Transverse colon (tissue), 4 donors: Measurements from ENCODE around the gene DOCK2.

Source experiments
- CTCF ChIP-seq, 5 experiments: fragments of 200-600 bp in 3 of 5; fragments of 450-650 bp in 2 of 5; sonication (generic) in 3 of 5; IDR thresholded peaks; 1 replicate in 2 of 5; 2 replicates in 3 of 5; pipeline ENCODE4 v1.5.1; 2016 to 2017; ENCODE audit warnings: antibody characterized with exemption in 5 of 5, inconsistent platforms in 3 of 5, mild to moderate bottlenecking in 2 of 5, moderate library complexity in 1 of 5
- POLR2A ChIP-seq: fragments of 450-650 bp; IDR thresholded peaks from one replicate; pipeline ENCODE4 v1.6.1; 2016; ENCODE audit warnings: antibody characterized with exemption, mild to moderate bottlenecking, moderate library complexity
- POLR2AphosphoS5 ChIP-seq, 3 donors: sonication (generic); formaldehyde crosslinking; IDR thresholded peaks; one replicate each; pipeline ENCODE4 v1.6.1; 2016; ENCODE audit warnings: antibody characterized with exemption in 3 of 3

GRCh38 chr5:170117736-170118135, 480.7 kb downstream of the DOCK2 start:
- TF ChIP-seq CTCF (IDR thresholded peaks at IDR 0.05) (no peak), POLR2A (no peak), POLR2AphosphoS5 (IDR thresholded peaks at IDR 0.05) (no peak)
